Muscle layer of colon (tissue), 2 donors: ENCODE measurements around the gene SRD5A3.

Experiments
- H3K27ac ChIP-seq: one replicate; pipeline ENCODE4 v1.7.0; 2013; ENCODE audit warnings: low read depth, mild to moderate bottlenecking, low read length, moderate library complexity
- H3K27me3 ChIP-seq, 2 donors: one replicate each; pipeline ENCODE4 v1.7.0; 2013; ENCODE audit warnings: low read length in 2 of 2, mild to moderate bottlenecking in 2 of 2; ENCODE audit not compliant: insufficient read depth in 2 of 2, control insufficient read depth in 1 of 2
- H3K36me3 ChIP-seq: one replicate; pipeline ENCODE4 v1.7.0; 2013; ENCODE audit warnings: mild to moderate bottlenecking, low read length; ENCODE audit not compliant: insufficient read depth
- H3K4me1 ChIP-seq: one replicate; pipeline ENCODE4 v1.7.0; 2013; ENCODE audit warnings: mild to moderate bottlenecking, low read length; ENCODE audit not compliant: insufficient read depth
- H3K4me3 ChIP-seq, 2 donors: one replicate each; pipeline ENCODE4 v1.7.0; 2013; ENCODE audit warnings: low read length in 2 of 2, low read depth in 1 of 2, mild to moderate bottlenecking in 1 of 2, moderate library complexity in 1 of 2
- H3K9ac ChIP-seq: one replicate; pipeline ENCODE4 v1.7.0; 2013; ENCODE audit warnings: low read length
- H3K9me3 ChIP-seq: one replicate; pipeline ENCODE4 v1.7.0; 2013; ENCODE audit warnings: mild to moderate bottlenecking, low read length
- donor health status: abdominal sarcoma.
- donor health status: Adenocarcinoma of cecum.

SRD5A3 gene

GRCh38 chr4:55381502-55381901, 35.5 kb downstream of the SRD5A3 start:
- Histone ChIP-seq H3K27ac (no peak overlapping the region), H3K36me3 (no peaks in the 10 kb centered on the region), H3K9me3 (no peaks in the 10 kb centered on the region), H3K9ac (no peak overlapping the region), H3K27me3 (no peaks in the 10 kb centered on the region), H3K4me3 (no peak overlapping the region), H3K4me1 (no peaks in the 10 kb centered on the region)

- no peaks in the 10 kb centered on the region for H3K9me3 ChIP-seq
- no peak overlapping the region for H3K27ac ChIP-seq
- no peaks in the 10 kb centered on the region for H3K4me1 ChIP-seq
- no peaks in the 10 kb centered on the region for H3K36me3 ChIP-seq
- no peaks in the 10 kb centered on the region for H3K27me3 ChIP-seq
- H3K9ac ChIP-seq = no peak overlapping the region
- H3K4me3 ChIP-seq = no peak overlapping the region
Measured at GRCh38 chr4:55382488-55383003, 36.5 kb downstream of the SRD5A3 start.

GRCh38 chr4:55385201-55385649, 39.2 kb downstream of the SRD5A3 start:
- Histone ChIP-seq H3K27ac (no peak overlapping the region), H3K9me3 (no peaks in the 10 kb centered on the region)

GRCh38 chr4:55386073-55386472, 40.0 kb downstream of the SRD5A3 start:
- Histone ChIP-seq H3K27me3 (no peaks in the 10 kb centered on the region), H3K4me1 (no peaks in the 10 kb centered on the region), H3K27ac (no peak overlapping the region), H3K36me3 (no peaks in the 10 kb centered on the region), H3K4me3 (no peak overlapping the region), H3K9me3 (no peaks in the 10 kb centered on the region), H3K9ac (no peak overlapping the region)

More at GRCh38 chr4:55385201-55385649, 39.2 kb downstream of the SRD5A3 start:
- Histone ChIP-seq H3K36me3 (no peaks in the 10 kb centered on the region), H3K9ac (no peak overlapping the region), H3K4me3 (no peak overlapping the region), H3K27me3 (no peaks in the 10 kb centered on the region), H3K4me1 (no peaks in the 10 kb centered on the region)

GRCh38 chr4:55386840-55387239, 40.8 kb downstream of the SRD5A3 start:
- Histone ChIP-seq H3K4me1 (no peaks in the 10 kb centered on the region), H3K36me3 (no peaks in the 10 kb centered on the region), H3K9ac (no peak overlapping the region), H3K27me3 (no peaks in the 10 kb centered on the region), H3K27ac (no peak overlapping the region), H3K9me3 (no peaks in the 10 kb centered on the region), H3K4me3 (no peak overlapping the region)

GRCh38 chr4:55393461-55394320, 47.6 kb downstream of the SRD5A3 start:
- Histone ChIP-seq H3K9ac (no peak overlapping the region), H3K27ac (no peak overlapping the region), H3K36me3 (no peaks in the 10 kb centered on the region)

GRCh38 chr4:55395218-55395528, 49.1 kb downstream of the SRD5A3 start:
- Histone ChIP-seq H3K36me3 (no peaks in the 10 kb centered on the region), H3K9ac (no peak overlapping the region), H3K9me3 (no peaks in the 10 kb centered on the region), H3K27me3 (no peaks in the 10 kb centered on the region), H3K4me1 (peaks cover 32% of the 10 kb centered on the region), H3K27ac (peak overlapping the region; percentile 99), H3K4me3 (peak overlapping the region; percentile 81 to 97)

More at GRCh38 chr4:55393461-55394320, 47.6 kb downstream of the SRD5A3 start:
- H3K9me3 ChIP-seq = no peaks in the 10 kb centered on the region
- H3K4me1 ChIP-seq = peaks cover 24% of the 10 kb centered on the region
- H3K4me3 ChIP-seq = no peak overlapping the region
- H3K27me3 ChIP-seq = no peaks in the 10 kb centered on the region

GRCh38 chr4:55395529-55396307, 49.7 kb downstream of the SRD5A3 start, which contains the start of gene TMEM165:
TSS of gene TMEM165 (plus strand) at chr4:55395957. CDS start at chr4:55396190, 233 bp downstream.
- Histone ChIP-seq H3K9ac (peak within 1 kb of the TSS; percentile 84), H3K9me3 (no peaks in the 10 kb centered on the region), H3K4me3 (peak within 1 kb of the TSS; percentile 81 to 97), H3K4me1 (peaks cover 32% of the 10 kb centered on the region), H3K36me3 (no peaks in the 10 kb centered on the region), H3K27me3 (no peaks in the 10 kb centered on the region), H3K27ac (peak within 1 kb of the TSS; percentile 99)

- peak overlapping the region; percentile 84 for H3K9ac ChIP-seq
- no peaks in the 10 kb centered on the region for H3K36me3 ChIP-seq
- H3K4me3 ChIP-seq = peak overlapping the region; percentile 81 to 97
- H3K9me3 ChIP-seq = no peaks in the 10 kb centered on the region
- H3K27ac ChIP-seq = peak overlapping the region; percentile 99
- H3K4me1 ChIP-seq = peaks cover 32% of the 10 kb centered on the region
- H3K27me3 ChIP-seq = no peaks in the 10 kb centered on the region
Measured at GRCh38 chr4:55396308-55397125, 50.5 kb downstream of the SRD5A3 start.

GRCh38 chr4:55397126-55397436, 51.0 kb downstream of the SRD5A3 start:
- H3K27me3 ChIP-seq = no peaks in the 10 kb centered on the region
- peaks cover 32% of the 10 kb centered on the region for H3K4me1 ChIP-seq
- peak overlapping the region; percentile 81 to 97 for H3K4me3 ChIP-seq
- peak overlapping the region; percentile 84 for H3K9ac ChIP-seq
- H3K36me3 ChIP-seq = no peaks in the 10 kb centered on the region
- H3K9me3 ChIP-seq = no peaks in the 10 kb centered on the region
- peak overlapping the region; percentile 99 for H3K27ac ChIP-seq
